ENCODE measurements around the gene CES2.
A peak's percentile ranks its signal among the peaks of the same experiment; 100 is the strongest.
"Not testable (repeated sequence)": the region's sequence is repeated elsewhere in the genome, so short reads cannot be mapped to it uniquely, and the experiment has no call there.

Gene CES2

DNA sequence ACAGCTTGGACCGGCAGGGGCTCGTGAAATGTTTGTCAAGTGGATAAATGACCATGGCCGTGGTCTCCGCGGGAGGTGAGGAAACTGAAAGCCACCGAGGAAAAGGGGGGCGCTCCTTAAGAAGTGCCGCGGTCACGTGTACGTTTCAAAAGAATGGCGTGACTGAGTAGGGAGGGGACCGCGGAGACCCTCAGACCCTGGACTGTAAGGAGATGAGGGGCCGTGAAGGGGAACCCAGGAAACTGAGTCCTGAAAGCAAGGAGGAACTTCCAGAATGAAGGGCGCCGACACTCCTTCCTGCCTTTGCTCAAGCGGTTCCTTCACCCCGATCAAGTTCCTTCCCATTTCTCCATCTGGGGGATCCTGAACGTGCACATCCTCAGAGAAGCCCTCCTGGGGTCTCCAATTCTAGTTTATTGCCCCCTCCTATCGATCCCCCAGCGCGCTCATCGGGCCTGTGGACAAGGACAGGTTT lies 440 bp upstream of the CES2 start:
- DNase-seq (ENCODE audit: low read depth) = not testable (repeated sequence)

DNA sequence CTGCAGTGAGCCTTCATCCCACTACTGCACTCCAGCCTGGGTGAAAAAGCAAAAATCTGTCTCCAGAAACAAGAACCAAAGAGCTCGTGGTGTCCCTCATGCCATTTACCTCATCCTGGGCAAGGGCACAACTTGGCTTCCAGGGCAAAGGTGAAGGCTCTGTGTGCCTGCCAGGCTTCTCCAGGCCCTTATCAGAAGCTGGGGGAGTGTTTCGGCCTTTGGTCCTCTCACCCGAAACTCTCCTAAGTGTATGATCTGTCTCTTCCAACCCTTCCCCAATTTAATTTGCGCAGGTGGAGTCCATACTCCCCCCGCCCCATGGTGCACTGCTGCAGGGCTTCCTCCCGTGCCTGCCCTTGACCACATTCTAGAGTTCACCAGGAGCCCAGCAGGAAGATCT lies 1.1 kb downstream of the CES2 start:
- no peak for DNase-seq (ENCODE audit: low read depth)

DNA sequence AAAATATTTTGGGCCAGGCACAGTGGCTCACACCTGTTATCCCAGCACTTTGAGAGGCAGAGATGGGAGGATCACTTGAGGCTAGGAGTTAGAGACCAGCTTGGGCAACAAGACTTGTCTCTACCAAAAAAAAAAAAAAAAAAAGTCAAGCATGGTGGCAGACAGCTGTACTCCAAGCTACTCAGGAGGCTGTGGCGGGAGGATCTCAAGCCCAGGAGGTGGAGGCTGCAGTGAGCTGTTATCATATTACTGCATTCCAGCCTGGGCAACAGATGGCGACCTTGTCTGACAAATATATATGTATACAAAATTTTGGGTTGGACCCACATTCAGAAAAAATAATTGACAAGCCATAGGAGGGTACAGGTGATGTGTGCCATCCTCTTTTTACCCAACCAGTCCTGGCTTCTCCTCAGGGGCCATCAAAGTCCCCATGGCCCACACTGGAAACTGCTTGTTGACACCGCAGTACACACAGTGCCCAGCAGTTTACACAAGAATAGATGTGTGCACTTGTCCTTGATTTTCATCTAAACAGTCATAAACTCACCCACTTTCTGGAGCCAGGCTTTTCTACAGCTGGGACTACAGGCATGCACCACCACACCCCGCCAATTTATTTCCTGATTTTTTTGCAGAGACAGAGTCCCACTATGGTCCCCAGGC lies 1.7 kb downstream of the CES2 start:
- no peak for DNase-seq (ENCODE audit: low read depth)

DNA sequence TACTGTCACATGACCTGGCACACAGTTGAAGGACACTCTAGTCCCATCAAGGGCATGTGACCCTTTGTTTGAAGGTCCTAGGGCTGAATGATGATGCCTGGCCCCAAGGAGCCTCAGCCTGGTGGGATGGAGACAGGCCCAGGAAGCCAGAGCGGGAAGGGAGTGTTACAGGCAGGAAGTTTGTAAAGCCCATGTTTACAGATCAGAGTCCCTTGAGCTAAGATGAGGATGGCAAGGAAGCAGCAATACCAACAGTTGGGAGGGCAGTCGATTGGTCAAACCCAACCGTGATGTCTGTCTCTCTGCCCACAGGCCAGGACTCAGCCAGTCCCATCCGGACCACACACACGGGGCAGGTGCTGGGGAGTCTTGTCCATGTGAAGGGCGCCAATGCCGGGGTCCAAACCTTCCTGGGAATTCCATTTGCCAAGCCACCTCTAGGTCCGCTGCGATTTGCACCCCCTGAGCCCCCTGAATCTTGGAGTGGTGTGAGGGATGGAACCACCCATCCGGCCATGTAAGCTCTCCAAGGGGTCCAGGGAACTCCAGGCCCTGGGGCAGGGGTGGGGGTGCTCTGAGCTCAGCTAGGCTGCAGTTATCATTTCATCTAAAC lies 2.5 kb downstream of the CES2 start:
- no peak for DNase-seq (ENCODE audit: low read depth)

DNA sequence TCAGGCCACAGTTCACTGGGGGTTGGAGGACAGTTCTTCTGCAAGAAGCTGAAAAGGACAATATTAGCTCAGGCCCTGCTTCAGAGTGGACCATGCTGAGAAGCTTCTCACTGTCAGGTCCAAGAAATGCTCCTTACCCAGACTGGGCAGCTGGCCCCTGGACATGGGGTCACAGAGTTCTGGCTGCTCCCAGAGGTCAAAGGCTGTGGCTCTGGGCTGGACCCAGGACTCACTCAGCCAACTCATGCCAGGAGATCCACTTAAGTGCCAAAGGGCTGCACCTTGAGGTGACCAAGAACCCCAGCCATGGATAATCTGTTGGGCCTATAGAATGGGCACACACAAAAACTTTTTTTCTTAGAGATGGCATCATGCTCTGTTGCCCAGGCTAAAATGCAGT lies 4.0 kb downstream of the CES2 start:
- no peak for DNase-seq (ENCODE audit: low read depth)

DNA sequence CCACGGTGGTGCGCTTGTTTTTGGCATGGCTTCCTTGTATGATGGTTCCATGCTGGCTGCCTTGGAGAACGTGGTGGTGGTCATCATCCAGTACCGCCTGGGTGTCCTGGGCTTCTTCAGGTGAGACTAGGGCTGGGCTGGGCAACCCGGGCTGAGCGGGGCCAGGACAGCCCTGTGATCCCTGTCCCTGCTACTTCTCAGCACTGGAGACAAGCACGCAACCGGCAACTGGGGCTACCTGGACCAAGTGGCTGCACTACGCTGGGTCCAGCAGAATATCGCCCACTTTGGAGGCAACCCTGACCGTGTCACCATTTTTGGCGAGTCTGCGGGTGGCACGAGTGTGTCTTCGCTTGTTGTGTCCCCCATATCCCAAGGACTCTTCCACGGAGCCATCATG lies 4.9 kb downstream of the CES2 start:
- DNase-seq (ENCODE audit: low read depth) = no peak

DNA sequence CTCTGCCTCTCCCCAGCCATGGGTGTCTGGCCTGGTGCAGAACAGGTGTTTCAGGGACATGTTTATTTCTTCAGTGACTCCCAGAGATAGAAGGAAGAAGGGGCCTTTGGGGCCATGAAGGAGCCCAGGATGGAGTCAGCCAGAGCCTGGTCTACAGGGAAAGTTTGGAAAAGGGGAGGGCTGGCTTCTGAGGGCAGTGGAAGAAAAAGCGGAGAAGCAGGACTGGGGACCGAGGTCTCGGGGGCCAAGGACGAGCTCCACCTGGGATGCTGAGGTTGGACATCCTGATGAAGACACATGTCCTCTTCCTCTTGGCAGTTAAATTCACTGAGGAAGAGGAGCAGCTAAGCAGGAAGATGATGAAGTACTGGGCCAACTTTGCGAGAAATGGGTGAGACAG lies 7.7 kb downstream of the CES2 start:
- DNase-seq (ENCODE audit: low read depth) = no peak

DNA sequence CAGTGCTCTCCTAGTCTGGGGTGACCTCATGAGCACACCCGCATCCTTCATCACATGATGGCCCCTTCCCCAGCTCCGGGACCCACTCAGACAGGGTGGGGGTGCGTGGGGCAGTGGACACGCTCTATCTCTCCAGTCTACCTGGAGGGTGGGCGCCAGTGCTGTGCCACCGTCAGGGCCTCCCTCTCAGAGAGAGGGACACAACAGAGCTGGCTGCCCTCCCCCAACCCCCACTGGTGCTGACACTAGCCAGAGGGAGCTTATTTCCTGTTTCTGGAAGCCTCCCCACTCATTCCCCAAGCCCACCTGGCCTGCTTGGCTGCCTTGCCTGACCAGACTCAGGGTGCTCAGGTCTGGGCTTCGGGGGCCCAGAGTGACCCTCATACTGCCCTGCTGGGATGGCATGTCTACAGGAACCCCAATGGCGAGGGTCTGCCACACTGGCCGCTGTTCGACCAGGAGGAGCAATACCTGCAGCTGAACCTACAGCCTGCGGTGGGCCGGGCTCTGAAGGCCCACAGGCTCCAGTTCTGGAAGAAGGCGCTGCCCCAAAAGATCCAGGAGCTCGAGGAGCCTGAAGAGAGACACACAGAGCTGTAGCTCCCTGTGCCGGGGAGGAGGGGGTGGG lies 8.2 kb downstream of the CES2 start:
- no peak for DNase-seq (ENCODE audit: low read depth)

DNA sequence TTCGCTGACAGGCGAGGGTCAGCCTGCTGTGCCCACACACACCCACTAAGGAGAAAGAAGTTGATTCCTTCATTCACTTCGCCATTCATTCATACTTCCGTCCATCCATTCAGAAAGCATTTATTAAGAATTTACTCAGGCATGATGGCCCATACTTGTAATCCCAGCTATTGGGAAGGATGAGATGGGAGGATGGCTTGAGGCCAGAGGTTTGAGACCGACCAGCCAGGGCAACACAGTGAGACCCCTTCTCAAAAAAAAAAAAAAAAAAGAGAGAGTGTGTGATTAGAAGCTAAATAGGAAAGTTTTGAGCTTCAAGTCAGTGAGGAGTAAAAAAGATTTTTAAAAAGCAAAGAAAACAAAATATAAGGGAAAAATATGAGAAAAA lies 8.7 kb downstream of the CES2 start:
- DNase-seq (ENCODE audit: low read depth) = no peak

DNA sequence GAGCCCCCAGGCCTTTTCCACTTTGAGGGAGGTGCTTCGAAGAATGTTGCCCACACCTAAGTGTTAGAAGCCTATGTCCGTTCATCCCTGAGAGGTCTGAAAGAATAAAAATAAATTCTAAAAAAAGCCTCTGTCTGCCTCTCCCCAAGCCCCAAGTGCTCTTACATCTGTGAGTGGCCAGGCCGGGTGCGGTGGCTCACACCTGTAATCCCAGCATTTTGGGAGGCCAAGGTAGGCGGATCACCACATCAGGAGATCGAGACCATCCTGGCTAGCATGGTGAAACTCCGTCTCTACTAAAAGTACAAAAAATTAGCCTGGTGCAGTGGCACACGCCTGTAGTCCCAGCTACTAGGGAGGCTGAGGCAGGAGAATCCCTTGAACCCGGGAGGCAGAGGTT lies 9.7 kb downstream of the CES2 start:
- DNase-seq (ENCODE audit: low read depth) = not testable (repeated sequence)

DNA sequence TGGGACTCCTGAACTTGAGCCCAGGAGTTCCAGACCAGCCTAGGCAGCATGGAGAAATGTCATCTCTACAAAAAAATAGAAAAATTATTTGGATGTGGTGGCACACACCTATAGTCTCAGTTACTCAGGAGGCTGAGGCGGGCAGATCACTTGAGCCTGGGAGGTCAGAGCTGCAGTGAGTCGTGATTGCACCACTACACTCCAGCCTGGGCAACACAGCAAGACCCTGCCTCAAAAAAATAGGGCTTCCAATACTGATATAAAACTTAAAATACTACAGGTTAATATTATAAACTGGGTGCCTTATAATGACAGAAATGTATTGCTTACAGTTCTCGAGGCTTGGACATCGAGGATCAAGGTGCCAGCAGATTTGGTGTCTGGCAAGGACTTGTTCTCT lies 10.6 kb downstream of the CES2 start:
- DNase-seq (ENCODE audit: low read depth) = no peak

DNA sequence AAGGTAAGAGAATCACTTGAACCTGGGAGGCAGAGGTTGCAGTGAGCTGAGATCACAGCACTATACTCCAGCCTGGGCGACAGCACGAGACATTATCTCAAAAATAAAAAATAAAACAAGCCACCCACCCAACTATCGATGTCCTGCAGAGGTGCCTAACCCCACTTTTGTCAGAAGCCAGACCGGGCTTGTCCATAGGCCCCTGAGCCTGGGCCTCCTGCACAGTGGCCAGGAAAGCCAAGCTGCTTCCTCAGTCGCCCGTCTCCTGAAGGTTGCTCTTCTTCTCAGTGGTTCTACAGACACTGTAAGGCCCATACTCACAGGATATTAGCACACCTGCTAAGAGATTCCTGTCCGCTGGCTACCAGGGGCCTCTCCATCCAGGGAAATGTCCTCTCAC lies 11.2 kb downstream of the CES2 start:
- no peak for DNase-seq (ENCODE audit: low read depth)

DNA sequence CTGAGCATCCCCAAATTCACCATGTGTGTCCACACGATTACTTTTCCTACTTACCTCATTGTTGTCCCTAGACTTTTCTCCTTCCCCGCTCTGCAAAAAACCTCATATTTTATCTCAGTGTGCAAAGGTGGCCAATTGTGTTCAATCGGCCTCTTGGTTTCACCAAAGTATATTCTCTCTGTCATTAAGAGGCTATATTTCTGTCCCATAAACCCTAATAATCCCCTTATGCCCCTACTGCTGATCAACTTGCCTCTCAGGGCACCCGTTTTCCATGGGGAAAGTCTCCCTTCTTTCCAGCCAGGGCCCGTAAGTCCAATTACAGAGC lies 11.6 kb downstream of the CES2 start:
- DNase-seq (ENCODE audit: low read depth) = no peak

DNA sequence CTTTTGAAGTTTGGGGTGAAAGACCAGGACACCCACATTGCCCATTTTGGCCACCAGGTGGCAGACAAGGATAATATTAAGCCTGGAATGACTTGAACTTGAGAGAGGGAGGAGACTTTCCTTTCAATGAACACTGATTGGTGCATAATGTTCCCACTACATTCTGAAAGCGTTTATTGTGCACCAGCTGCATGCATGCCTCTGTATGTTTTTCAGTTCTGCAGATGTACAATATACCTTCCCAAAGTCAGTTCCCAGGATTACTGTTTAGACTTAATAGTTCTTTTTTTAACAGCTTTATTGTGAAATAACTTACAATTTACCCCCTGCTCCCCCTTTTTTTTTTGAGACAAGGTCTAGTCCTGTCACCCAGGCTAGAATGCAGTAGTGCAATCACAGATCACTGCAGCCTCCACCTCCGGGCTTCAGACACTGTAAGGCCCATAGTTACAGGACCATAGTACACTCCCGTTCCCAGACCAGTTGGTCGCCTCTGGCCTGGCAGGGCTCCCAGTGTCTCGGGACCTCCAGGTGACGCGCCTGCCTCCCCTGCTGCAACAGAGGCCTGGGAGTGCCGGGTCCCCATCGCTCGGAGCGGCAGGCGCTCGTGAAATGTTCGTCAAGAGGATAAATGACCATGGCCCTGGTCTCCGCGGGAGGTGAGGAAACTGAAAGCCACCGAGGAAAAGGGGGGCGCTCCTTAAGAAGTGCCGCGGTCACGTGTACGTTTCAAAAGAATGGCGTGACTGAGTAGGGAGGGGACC lies 12.2 kb downstream of the CES2 start:
- DNase-seq (ENCODE audit: low read depth) = peak; percentile 72

DNA sequence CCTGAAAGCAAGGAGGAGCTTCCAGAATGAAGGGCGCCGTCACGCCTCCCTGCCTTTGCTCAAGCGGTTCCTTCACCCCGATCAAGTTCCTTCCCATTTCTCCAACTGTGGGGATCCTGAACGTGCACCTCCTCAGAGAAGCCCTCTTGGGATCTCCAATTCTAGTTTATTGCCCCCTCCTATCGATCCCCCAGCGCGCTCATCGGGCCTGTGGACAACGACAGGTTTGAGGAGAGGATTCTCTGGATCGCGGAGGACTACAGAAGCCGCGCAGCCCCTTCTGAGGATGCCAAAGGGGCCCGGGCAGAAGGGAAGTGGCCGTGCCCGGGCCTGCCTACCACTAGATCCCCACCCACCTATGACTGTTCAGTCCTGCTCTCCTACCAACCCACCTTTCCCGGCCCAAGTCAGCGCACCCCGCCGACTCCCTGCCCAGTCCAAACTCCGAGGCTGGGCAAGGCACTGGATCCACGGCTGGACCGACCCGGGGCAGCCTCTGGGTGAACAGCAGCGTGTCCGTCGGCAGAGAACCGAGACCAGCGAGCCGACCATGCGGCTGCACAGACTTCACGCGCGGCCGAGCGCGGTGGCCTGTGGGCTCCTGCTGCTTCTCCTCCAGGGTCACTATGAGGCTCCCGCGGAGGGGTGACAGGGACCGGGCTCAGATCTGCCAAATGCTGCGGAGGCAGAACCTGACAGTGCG lies 13.0 kb downstream of the CES2 start:
- DNase-seq (ENCODE audit: low read depth) = no peak

DNA sequence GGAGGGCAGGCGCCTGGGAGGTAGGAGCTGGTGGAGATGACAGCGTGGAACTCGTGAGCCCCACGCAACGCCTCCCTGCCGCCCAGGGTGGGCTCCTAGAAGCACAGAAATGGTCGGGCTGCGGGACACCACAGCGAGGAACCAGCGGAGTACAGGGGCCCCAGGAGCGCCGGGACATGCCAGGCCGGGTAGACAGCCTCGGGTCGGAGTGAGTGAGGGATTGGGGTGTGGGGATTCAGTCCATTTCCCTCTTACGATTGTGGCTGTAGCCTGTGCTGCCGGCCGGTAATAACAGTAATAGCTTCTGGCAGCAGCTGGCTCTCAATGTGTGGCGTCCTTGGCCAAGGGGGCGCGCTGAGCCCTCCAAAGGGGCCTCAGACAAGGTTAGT lies 13.5 kb downstream of the CES2 start:
- no peak for DNase-seq (ENCODE audit: low read depth)

DNA sequence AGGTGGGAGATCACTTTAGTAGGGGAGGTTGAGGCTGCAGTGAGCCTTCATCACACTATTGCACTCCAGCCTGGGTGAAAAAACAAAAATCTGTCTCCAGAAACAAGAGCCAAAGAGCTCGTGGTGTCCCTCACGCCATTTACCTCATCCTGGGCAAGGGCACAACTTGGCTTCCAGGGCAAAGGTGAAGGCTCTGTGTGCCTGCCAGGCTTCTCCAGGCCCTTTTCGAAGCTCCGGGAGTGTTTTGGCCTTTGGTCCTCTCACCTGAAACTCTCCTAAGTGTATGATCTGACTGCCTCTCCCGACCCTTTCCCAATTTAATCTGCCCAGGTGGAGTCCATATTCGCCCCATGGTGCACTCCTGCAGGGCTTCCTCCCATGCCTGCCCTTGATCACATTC lies 14.2 kb downstream of the CES2 start:
- no peak for DNase-seq (ENCODE audit: low read depth)

DNA sequence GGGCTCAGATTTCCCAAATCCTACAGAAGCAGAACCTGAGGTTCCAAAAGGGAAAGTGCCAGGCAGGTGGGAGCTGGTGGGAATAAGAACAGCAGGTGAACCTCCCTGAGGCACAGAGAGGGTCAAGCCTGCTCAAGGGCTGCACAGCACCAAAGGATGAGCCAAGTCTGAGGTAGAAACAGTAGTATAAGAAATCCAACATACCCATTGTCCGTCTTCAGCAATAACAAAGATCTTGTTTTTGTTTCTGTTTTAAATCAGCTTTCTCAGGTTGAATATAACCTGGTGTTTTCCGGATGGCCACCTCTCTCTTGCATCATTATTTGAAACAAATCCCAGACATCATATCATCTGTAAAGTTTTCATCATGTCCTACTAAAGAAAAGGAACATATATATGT lies 15.1 kb downstream of the CES2 start:
- DNase-seq (ENCODE audit: low read depth) = no peak

DNA sequence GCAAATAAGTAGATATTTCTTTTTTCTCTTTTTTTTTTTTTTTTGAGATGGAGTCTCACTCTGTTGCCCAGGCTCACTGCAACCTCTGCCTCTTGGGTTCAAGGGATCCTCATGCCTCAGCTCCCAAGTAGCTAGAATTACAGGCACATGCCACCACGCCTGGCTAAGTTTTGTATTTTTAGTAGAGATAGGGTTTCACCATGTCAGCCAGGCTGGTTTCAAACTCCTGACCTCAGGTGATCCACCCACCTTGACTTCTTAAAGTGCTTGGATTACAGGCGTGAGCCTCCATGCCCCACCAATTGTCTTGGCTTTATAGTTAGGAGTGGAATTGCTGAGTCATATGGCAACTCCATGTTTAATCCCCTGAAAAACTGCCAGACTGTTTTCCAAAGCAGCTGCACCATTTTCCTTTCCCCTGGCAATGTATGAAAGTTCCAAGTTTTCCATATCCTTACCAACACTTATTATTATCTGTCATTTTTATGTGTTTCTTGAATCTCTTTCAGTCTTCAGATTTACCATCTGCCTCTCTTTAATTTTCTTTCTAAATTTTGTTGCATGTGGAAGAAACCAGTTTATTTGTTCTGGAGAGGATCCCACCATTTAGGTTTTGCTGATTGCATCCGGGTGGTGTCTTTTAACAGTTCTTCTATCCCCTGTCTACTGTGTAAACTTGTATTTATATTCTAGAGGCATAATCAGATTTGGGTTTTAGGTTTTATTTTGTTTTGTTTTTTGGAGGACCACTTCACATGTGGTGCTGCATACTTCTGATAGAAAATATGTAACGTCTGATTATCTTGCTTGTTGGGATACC lies 15.9 kb downstream of the CES2 start:
- DNase-seq (ENCODE audit: low read depth) = no peak

DNA sequence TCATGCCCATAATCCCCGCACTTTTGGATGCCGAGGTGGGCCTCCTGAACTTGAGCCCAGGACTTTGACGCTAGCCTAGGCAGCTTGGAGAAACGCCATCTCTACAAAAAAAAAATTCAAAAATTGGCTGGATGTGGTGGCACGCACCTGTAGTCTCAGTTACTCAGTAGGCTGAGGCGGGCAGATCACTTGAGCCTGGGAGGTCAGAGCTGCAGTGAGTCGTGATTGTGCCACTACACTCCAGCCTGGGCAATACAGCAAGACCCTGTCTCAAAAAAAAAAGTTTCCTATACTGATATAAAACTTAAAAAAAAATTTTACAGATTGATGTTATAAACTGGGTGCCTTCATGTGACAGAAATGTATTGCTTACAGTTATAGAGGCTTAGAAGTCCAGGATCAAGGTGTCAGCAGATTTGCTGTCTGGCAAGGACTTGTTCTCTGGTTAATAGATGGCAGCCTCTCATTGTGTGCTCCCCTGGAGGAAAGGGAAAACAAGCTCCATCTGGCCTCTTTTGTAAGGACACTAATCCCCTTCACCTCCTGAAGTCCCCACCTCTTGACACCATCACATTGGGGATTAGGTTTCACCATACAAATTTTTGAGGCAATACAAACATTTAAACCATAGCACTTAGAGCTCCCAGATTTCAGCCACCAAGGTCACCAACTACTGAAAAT lies 17.3 kb downstream of the CES2 start:
- DNase-seq (ENCODE audit: low read depth) = no peak

DNA sequence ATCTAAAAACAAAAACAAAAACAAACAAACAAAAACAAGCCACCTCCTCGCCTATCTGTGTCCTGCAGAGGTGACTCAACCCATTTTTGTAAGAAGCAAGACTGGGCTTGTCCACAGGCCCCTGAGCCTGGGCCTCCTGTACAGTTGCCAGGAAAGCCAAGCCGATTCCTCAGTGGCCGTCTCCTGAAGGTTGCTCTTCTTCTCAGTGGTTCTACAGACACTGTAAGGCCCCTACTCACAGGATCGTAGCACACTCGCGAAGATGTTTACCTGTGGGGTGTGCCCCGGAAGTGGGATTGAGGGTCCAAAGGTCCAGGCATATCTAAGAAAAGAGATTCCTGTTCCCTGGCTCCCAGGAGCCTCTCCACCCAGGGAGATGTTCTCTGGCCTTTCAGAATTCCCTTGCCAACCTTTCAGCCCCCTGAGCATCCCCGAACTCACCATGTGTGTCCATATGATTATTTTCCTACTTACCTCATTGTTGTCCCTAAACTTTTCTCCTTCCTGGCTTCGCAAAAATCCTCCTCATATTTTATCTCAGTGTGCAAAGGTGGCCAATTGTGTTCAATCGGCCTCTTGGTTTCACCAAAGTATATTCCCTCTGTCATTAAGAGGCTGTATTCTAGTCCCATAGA lies 18.3 kb downstream of the CES2 start:
- no peak for DNase-seq (ENCODE audit: low read depth)

Data from stimulated activated CD8-positive, alpha-beta memory T cell treated with anti-CD3 and anti-CD28 coated beads, Interleukin-4, amount 100 ng/mL, for 24 hours (primary cell).